ENCODE results near the gene F13A1. TPM values are rescaled to one million over a fixed set of nuclear protein-coding genes. Genes with fewer than 3 reads are reported as not detected.

F13A1 gene
- total RNA-seq = 346 TPM
- long read RNA-seq, transcript F13A1-205 (3 exons, 631 nt) = minor isoform, 11 of 204 reads
- long read RNA-seq, transcript F13A1-201 (15 exons, 3,999 nt) = major isoform, 70 of 204 reads
- long read RNA-seq, partial matches to known transcripts = 81 of 204 reads
- long read RNA-seq, other reads (novel, unspliced or antisense) = 42 of 204 reads

- DNase-seq (ENCODE audit: low spot score) = no peak
These were observed at the start of gene F13A1 for GRCh38 chr6:6319952-6320811. Gene F13A1, minus strand, starts transcription at chr6:6320662. Its CDS starts 1,998 bp downstream, at chr6:6318664.

- no peak for DNase-seq (ENCODE audit: low spot score)
These were observed 48.2 kb upstream of the F13A1 start for GRCh38 chr6:6368684-6369052.

DNA sequence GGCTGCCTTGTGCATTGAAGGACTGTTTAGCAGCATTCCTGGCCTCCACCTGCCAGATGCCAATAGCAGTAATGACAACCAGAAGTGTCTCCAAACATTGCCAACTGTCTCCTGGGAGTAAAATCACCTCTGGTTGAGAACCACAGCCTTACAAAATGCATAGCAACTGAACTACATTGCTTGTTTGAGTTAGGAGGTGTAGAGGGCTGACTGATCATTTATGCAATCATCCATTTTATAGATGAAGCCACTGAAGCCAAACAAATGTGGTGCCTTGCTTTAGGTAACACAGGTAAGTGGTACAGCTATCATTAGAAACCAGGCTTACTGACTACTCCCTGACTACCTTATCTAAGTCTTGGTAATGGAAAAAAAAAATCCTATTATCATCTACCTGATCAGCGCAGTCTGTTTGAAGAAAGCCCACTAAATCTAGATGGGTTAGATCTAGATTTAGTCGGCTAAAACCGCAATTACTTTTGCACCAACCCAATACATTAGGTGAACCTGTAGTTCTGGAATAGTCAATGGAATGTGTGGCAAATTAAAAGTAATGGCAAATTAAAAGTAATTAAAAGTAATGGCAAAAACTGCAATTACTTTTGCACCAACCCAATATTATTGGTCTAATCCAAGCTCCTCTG lies 47.7 kb upstream of the F13A1 start:
- no peak for DNase-seq (ENCODE audit: low spot score)

GRCh38 chr6:6366803-6367202 lies 46.3 kb upstream of the F13A1 start:
- DNase-seq (ENCODE audit: low spot score) = no peak

GRCh38 chr6:6365242-6365641 lies 44.8 kb upstream of the F13A1 start:
- DNase-seq (ENCODE audit: low spot score) = no peak

- no peak for DNase-seq (ENCODE audit: low spot score)
These were observed 41.8 kb upstream of the F13A1 start for GRCh38 chr6:6362056-6362840.

- DNase-seq (ENCODE audit: low spot score) = no peak
These were observed 37.1 kb upstream of the F13A1 start for GRCh38 chr6:6357530-6357929.

- no peak for DNase-seq (ENCODE audit: low spot score)
These were observed 36.6 kb upstream of the F13A1 start for GRCh38 chr6:6357032-6357431.

DNA sequence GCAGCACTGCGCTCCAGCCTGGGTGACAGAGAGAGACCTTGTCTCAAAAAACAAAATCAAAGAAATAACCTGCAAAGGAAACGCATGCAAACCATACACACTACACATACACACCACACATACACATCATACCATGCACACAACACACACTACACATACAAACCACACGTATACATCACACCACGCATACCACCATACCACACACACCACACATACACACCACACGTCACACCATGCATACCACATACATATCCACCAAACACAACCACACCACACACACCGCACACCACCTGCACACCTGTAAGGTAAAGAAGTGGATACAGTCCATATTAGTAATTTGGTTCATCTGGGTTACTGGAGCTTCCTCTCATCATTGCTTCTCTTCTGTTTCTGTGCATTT lies 32.3 kb upstream of the F13A1 start:
- DNase-seq (ENCODE audit: low spot score) = no peak

- DNase-seq (ENCODE audit: low spot score) = no peak
These were observed 31.1 kb upstream of the F13A1 start for GRCh38 chr6:6351511-6352025.

DNA sequence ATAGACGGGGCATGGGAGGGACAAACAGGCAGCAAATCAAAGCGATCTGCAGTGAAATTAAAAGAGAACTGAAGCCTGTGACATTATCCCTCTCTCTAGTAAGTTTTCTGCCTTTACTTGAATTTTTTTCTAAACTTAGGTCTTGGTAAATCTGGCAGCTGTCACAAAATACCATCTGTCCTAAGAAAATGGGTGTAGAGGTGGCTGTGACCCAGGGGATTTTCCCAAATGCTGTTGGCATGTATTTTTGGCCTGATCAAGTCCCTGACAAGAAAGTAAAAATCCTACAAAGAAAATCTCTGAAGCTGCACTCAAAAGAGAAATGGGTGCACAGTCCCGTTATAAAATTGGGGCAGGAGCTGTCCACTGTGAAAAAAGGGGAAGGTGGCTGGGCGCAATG lies 30.2 kb upstream of the F13A1 start:
- no peak for DNase-seq (ENCODE audit: low spot score)

DNA sequence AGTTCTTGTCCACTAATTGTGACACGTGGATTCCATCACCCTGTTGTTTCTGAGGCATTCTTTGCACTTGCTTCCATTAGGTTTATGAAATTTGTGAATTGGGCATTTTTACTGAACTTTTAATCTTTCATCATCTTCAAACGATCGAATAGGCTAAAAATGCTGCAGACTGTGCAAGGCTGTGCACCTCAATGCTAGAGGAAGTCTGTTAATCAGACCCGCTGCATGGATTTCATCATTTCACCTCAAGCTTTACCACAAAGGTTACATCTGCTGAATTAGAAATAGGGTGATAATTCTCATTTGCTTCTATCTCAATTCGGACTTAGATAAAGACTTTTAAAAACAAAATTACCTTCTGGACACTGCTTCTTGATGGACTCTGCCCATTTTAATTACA lies 27.8 kb upstream of the F13A1 start:
- DNase-seq (ENCODE audit: low spot score) = no peak

GRCh38 chr6:6346427-6347023 lies 26.1 kb upstream of the F13A1 start:
- no peak for DNase-seq (ENCODE audit: low spot score)

DNA sequence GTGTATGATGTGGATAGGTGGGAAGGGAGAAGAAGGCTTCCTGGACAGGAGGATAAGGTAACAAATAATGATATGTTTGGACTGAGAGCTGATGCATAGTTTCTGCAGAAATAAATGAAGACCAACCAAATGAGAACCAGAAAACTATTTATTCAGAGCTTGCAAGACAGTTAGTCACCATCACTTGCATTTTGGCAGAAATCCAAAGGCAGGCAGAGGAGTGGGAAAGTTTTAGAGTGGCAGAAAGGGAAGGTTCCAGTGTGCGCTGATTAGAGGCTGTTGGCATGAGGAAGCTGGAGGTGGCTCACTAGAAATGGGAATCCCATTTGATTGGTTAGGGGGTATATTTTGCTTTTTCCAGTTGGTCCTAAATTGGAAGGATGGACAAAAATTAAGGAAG lies 13.0 kb upstream of the F13A1 start:
- DNase-seq (ENCODE audit: low spot score) = no peak

DNA sequence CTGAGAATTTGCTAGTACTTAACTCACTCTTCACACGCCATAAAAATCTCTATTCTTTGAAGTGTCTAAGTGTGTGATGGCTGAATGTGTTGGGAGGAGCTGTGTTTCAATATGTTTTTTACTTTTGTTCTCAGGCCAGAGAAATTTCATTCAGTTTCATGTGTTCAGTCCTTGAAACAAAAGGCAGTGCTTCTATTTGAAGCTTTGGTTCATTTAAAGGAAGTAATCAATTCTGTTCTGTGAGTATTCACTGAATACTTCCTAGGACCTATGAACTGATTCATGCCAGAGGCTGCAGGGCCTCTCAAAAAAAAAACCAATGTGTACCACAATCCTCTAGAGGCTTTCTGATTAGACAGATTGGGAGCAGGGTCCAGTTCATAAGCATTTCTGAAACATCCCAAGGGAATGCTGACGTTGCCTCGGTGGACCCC lies 12.4 kb upstream of the F13A1 start:
- no peak for DNase-seq (ENCODE audit: low spot score)

- DNase-seq (ENCODE audit: low spot score) = no peak
These were observed 11.6 kb upstream of the F13A1 start for GRCh38 chr6:6331946-6332601.

- DNase-seq (ENCODE audit: low spot score) = no peak
These were observed 10.9 kb upstream of the F13A1 start for GRCh38 chr6:6331393-6331792.

- no peak for DNase-seq (ENCODE audit: low spot score)
These were observed 9.9 kb upstream of the F13A1 start for GRCh38 chr6:6330407-6330806.

DNA sequence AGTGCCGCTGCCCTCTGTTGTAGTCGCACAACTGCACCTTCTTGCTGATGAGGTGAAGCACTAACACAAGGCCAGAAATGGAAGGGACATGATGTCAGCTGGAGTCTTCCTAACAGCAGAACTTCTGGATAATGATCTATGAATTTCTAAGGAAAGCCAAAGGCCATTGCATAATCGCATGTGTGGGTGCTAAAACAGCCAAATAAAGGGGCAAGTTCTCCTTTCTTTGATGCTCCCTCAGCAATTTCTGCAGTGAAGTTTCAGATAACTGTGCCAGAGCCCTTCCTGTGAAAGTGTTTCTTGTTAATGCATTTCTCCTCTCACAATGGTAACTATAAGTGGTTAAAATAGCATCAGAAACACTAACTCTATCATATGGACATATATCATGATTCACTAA lies 8.0 kb upstream of the F13A1 start:
- DNase-seq (ENCODE audit: low spot score) = no peak

DNA sequence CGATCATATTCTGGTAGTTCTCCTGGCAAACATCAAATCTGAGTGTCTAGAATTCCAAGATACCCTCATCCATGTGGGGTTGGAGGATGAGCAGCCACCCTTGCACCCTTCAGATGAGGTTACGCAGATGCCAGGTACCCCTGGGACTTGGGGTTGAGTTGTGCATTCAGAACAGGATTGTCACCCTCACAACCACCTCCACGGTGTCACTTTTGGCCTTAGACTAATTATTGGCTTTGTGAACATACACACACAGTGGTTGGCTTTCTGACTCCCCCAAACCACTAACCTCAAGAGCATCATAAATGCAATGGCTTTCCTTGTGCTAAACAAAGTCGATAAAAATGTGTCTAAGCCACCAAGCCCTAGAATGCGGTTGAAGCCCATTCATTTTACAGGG lies 2.9 kb upstream of the F13A1 start:
- no peak for DNase-seq (ENCODE audit: low spot score)

DNA sequence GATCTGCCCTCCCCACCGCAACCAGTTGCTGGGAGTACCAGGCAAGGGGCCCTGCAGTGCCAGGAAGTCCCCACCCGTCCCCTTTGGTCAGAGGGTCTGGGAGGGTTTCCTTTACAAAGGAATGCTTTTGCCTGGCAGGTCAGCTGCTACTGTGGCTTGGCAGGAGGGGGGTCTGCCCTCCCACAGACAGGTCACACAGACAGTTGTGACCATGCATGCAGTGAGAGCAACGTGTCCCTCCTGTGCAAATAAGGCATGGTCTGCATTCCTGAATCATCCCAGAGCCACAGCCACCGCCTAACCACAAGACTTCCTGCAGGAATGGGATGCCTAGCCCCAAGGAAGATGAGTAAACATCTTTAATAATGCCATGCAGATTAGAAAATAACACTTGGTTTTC lies 439 bp upstream of the F13A1 start:
- DNase-seq (ENCODE audit: low spot score) = no peak

All from mesenteric fat pad (tissue), 1 donor.